Activated CD8-positive, alpha-beta memory T cell treated with anti-CD3 and anti-CD28 coated beads, Interleukin-2, amount 50 U/mL, for 24 hours (primary cell): ENCODE results near the gene GTPBP1.

Source experiments
- DNase-seq: peaks from one replicate; pipeline ENCODE4 v3.0.0-alpha.2; 2020; ENCODE audit errors: extremely low read depth

The GTPBP1 gene

DNA sequence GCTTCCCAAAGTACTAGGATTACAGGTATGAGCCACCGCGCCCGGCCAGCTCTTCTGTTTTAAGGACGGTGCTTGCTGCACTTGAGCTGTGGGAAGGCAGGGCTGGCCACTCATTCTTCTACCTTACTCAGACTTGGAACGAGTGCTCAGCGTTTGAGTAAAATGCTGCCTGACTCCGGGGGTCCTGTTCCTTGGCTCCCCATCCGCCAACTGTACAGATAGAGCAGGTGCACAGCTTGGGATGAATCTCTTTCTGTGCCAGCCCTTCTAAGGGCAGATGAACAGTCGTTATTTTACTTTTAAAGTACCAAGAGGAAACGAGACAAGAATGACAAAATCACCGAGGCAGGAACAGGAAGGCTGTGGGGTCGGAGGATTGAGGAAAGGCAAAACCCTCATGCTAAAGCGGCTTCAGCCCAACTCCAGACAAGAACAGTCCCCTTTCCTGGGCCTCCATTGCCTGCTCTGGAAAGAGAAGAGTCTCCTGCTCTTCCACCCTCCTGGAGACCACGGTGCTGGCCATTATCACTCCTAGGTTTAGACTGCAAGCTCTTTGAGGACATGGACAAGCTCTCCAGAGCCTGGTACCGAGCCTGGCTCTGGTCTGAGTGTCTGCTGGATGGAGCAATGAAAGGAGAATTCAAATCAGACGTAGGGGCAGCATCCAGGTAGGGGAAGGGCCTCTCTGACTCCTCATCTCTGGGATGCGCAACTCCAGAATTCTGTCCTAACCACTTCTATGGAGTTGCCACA lies 51.1 kb downstream of the GTPBP1 start:
- DNase-seq = no peak

DNA sequence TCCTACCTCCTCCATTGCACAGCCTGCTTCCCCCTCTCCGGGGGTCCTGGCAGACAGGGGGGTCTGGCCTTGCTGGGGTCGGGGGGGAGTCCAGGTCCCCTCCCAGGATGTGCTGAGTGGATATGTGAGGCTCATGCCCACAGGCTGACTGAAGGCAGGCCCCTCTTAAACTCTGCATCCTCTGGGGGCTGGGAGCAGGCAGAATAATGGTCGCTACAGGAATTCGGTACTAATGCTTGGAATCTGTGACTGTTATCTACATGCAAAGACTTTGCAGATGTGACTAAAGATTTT lies 51.7 kb downstream of the GTPBP1 start:
- DNase-seq = no peak

GRCh38 chr22:38758276-38758945 lies 52.7 kb downstream of the GTPBP1 start:
- DNase-seq = no peak

DNA sequence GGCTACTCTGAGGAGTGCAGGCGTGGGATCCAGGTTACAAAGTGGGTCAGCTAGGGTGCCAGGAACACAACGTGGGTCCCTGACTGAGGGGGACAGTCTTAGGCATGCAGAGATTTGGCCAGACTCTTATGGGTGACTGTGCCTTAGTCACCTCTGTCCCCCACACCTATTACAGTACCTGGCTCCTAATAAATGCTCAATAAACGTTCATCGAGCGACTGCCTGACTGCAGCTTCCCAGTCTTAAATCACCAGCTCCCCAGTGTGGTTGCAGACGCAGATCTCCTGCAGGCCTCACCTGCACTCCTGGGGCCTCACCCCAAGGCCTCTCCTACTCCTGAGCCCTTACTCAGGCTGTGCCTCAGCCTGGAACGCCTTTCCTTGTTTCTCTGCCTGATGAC lies 53.3 kb downstream of the GTPBP1 start:
- no peak for DNase-seq

GRCh38 chr22:38760477-38761201 lies 54.9 kb downstream of the GTPBP1 start:
- no peak for DNase-seq

DNA sequence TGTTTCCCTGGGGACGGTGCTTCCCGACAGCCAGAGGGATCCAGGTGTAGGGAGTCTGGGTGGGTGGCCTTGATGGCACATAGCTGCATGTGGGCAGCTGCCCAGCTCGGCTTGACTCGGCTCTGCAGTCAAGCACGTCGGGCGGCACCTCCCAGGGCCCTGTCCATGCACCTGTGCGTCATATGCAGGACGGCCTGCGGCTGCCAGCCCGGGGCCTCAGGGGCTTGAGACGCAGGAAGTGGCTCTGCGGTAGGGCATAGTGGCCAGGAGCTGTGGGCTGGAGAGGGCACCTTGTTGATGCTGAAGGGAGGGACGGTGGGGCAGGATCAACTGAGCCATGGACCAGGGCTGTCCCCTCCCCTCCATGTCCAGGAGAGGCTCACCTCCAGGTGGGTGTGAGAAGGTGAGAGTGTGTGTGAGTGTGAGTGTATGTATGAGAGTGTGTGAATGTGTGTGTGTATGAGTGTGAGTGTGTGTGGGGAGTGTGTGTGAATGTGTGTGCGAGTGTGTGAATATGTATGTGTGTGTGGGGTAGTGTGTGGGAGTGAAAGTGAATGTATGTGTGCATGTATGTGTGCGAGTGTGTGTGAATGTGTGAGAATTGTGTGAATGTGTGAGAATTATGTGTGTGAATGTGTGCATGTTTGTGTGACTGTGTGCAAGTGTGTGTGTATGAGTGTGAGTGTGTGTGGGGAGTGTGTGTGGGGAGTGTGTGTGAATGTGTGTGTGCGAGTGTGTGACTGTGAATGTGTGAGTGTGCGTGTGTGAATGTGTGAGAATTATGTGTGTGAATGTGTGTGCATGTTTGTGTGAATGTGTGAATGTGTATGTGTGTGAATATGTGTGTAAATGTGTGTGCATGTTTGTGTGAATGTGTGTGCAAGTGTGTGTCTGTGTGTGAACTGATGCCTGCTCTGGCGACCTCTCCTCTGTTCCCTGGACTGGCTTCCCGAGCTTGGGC lies 55.7 kb downstream of the GTPBP1 start:
- DNase-seq = no peak

- DNase-seq = no peak
Measured at GRCh38 chr22:38762551-38762983, 56.8 kb downstream of the GTPBP1 start.

DNA sequence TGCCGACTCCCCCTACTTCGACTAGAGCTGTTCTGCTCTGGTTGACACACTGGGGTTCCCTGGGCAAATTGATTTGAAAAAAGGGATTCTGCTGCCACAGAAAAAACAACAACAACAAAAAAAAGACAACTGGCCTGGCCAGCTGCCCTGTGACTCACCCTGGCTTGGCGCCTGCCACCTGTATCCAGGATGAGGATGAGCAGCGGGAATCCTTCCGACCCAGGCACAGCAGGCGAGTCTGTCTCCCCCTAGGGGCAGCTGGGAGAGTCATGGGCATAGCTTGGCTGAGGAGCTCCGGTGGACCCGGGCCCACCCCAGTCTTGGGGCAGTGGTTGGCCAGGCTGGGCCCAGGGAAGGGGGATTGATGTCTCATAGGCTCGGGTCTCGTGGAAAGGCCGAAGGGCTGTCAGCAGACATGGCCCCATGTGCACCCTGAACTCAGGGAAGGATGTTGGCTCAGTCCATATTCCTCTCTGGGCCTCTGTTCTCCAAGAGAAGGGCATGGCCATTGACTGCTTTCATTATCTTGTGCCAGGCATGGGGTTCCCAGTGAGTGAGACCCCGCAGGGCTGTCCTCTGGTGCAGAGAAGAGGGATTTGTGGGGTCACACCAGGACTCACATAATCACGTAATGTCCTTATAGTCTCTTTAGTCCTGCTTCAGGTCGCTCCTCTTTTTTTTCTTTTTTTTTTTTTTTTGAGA lies 60.5 kb downstream of the GTPBP1 start:
- DNase-seq = no peak

DNA sequence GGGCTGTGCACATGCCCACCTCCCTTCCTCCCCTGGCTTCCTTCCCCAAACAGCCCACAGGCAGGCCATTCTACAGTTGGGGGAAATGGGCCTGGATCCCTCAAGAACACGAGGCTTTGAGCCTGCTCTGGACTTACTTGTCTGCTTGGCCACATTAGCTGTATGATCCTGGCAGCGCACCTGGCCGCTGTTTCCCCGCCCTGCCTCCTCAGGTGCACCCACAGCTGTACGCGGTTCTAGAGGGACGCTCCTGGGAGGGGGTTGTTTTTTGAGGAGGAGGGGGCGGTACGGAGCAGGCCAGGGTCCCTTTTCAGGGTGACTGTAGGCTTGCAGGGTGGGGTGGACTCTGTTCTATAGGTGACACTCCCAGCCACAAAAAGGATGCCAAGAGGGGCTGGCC lies 61.6 kb downstream of the GTPBP1 start:
- no peak for DNase-seq

DNA sequence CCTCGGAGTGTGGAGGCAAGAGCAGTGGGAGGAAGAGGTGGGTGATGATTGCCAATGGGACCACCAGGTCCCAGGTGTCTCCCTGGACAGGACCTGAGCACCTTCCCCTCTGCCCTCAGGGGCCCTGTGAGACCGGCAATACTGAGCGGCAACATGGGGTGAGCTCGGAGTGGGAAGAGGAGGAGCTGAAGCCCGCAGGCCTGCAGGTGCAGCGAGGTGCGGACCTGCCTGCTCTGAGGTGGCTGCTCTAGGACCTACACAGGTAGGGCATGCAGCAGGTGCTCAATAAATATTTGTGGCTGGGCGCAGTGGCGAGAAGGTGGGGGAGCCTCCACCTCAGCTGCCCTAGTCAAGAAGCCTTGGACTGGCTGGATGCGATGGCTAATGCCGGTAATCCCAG lies 62.3 kb downstream of the GTPBP1 start:
- no peak for DNase-seq

DNA sequence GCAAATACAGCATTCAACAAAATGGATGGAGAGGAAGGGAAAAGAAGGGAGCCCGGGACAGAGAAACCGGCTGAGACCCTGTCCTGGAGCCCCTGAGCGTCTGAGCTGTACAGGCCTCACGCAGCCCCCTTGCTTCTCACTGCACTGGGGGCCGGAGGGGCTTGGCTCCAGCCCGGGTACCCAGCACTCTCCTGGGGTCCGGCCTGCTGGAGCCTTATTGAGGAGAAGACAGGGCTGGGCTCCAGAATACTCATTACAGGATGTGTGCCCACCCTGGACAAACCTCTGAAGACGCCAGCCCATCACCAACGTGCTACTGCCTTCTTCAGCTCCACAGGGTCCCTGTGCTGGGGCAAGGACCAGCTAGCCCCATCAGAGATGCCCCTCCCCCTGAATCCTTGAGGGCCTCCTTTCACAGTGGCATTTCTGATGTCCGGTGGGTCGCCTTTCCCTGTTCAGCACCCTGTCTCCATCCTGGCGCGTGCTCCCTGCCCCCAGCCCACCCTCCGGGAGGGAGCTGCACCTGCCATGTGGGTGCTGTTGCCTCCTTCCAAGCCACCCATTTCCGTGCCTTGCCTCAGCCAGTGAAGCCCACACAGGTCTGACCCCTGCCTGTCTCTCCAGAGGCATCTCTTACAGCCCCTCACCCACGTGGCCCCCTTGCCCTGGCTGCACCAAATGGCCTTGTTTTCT lies 64.7 kb downstream of the GTPBP1 start:
- DNase-seq = no peak

GRCh38 chr22:38772623-38772873 lies 66.8 kb downstream of the GTPBP1 start:
- no peak for DNase-seq

DNA sequence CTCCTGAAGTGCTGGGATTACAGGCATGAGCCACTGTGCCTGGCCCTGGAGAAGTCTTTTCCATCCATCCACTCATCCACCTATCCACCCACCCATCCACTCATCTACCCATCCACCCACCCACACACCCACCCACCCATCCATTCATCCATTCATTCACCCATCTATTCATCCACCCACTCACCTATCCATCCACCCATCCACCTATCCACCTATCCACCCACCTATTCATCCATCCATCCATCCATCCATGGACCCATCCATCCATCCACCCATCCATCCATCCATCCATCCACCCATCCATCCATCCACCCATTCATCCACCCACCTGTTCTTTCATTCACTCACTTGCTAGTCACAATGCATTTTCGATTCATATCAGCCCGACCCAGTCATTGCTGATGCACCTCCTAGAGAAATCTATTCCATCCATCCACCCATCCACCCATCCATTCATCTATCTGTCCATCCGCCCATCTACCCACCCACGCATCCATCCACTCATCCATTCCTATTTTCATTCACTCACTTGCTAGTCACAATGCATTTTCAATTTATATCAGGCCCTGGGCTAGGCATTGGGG lies 67.7 kb downstream of the GTPBP1 start:
- no peak for DNase-seq

DNA sequence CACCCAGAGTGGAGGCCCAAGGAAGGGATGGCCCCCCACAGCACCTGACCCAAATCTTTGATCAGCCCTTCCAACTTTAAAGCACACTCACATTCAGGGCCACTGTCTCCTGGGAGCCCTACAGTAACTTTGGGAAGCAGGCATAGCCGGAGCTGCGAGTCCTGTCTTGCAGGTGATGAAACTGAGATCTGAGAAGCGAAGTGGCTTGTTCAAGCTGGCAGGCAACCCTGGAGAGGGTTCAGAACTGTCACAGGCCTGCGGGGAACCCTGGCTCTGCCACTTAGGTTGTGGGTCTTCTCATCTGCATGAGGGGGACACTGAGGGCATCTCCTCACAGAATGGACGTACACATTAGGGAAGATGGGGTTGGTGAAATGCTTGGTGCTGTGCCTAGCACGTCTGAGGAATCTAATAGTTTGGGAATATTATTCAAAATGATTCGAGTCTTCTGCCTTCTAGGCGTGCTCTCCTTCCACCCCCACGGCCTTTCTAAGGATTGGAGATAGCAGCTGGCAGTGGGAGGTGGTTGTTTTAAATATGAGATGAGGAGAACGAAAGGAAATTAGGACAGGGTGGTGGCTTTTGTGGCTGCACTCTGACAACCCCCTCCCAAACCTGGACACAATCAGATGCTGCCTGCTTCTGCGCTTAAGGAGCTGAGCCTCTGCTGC lies 68.9 kb downstream of the GTPBP1 start:
- DNase-seq = no peak

- no peak for DNase-seq
Measured at GRCh38 chr22:38775656-38776055, 69.9 kb downstream of the GTPBP1 start.

GRCh38 chr22:38776086-38776485 lies 70.3 kb downstream of the GTPBP1 start:
- DNase-seq = no peak

GRCh38 chr22:38777087-38777671 lies 71.4 kb downstream of the GTPBP1 start:
- DNase-seq = no peak

DNA sequence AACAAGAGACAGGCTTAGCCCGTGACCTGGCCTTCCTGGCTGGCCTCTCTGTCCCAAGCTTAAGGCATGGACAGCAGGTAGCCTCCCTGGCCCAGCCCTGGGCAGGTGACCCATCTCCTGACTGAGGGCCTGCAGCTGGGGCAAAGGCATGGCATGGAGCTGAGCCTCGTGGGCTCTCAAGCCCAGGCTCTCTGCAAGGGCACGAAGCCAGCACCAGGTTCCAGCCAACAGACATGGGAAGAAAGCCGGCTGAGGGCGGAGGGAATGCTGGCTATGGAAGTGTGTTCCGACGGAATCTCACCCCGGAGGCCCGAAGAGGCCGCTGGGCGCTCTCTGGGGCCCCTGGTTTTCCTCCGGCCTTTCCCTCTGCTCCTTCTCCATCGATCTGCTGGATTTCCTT lies 75.3 kb downstream of the GTPBP1 start:
- no peak for DNase-seq

DNA sequence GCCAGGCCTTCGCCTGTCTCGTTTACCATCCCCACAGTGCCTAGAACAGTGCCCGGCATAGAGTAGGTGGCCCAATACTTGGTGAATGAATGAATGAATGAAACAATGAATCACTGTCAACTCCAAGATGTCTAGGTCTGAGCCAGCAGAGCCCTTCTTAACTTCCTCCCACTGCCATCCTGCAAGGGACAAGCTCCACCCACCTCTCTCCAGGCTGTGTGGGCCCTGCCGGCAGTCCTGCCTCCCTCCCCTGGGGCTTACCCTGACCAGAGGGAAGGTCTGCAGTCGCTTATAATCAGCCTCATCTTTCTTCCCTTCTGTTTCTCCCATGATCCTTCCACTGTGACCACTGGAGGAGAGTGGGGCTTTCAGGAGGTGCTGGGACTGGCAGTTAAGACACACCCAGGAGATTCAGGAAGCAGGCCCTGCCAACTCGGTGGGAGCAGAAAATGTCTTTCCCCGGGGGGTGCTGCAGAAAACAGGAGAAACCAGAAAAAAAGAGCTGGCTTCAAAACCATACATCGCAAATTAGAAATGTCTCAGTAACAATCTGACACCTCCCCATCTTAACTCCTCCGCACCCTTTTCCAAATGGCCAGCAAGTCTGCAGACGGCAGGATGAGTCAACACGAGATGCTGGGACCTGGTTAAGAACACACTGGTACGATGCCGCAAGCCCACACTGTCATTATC lies 76.8 kb downstream of the GTPBP1 start:
- no peak for DNase-seq
